ENCODE data around the gene GLP1R. TPM values are rescaled to one million over a fixed set of nuclear protein-coding genes. Genes with fewer than 3 reads are reported as not detected.

Gene GLP1R
- total RNA-seq, 1 experiment from 2014 or later: not detected

- TF ChIP-seq EZH2 (IDR thresholded peaks at IDR 0.05; ENCODE audit: borderline replicate concordance, low read depth, low read length, poor library complexity, severe bottlenecking) (no peak), CTCF (conservative IDR thresholded peaks at IDR 0.05; ENCODE audit: low read depth, low read length) (no peak)
- H3K27me3 ChIP-seq (replicated peaks; ENCODE audit: insufficient read depth, low read depth, low read length, poor library complexity): peaks cover 33% of the 10 kb centered on the region
- no peaks in the 10 kb centered on the region for H3K4me1 ChIP-seq (ENCODE audit: insufficient read depth, low read length, poor library complexity, severe bottlenecking)
- no peak overlapping the region for H3K27ac ChIP-seq (ENCODE audit: low read depth, low read length, poor library complexity, severe bottlenecking)
- H3K4me3 ChIP-seq (ENCODE audit: low read depth, low read length, poor library complexity, severe bottlenecking): no peak overlapping the region
- CTCF ChIA-PET: no interaction called here
- POLR2A ChIA-PET (ENCODE audit: low non-redundant PET): interaction anchor here (0.6 kb wide), 1 partner anchor 9 kb away, joined by 3 read pairs; no protein-coding TSS in a partner anchor
- H3K36me3 ChIP-seq (ENCODE audit: insufficient read depth, low read length, poor library complexity, severe bottlenecking): no peaks in the 10 kb centered on the region
- BruUV-seq (replicated peaks): no TSS peak
- no peak for DNase-seq (ENCODE audit: low spot score)
- intact Hi-C loops (cut with micrococcal nuclease; ENCODE audit: unreplicated experiment): no loop called here
- H3K9me3 ChIP-seq (ENCODE audit: low read depth, low read length, poor library complexity, severe bottlenecking): no peaks in the 10 kb centered on the region
These were observed 4.5 kb downstream of the GLP1R start for GRCh38 chr6:39053016-39053624.

GRCh38 chr6:39053854-39054576 is 5.4 kb downstream of the GLP1R start:
- DNase-seq (ENCODE audit: low spot score): no peak

GRCh38 chr6:39054577-39055142 is 6.1 kb downstream of the GLP1R start:
- H3K4me1 ChIP-seq (ENCODE audit: insufficient read depth, low read length, poor library complexity, severe bottlenecking): no peaks in the 10 kb centered on the region
- H3K9me3 ChIP-seq (ENCODE audit: low read depth, low read length, poor library complexity, severe bottlenecking): no peaks in the 10 kb centered on the region
- DNase-seq (ENCODE audit: low spot score): no peak
- H3K27me3 ChIP-seq (replicated peaks; ENCODE audit: insufficient read depth, low read depth, low read length, poor library complexity): peaks cover 17% of the 10 kb centered on the region
- intact Hi-C loops (cut with micrococcal nuclease; ENCODE audit: unreplicated experiment): no loop called here
- no peak overlapping the region for H3K27ac ChIP-seq (ENCODE audit: low read depth, low read length, poor library complexity, severe bottlenecking)
- BruUV-seq (replicated peaks): no TSS peak
- H3K4me3 ChIP-seq (ENCODE audit: low read depth, low read length, poor library complexity, severe bottlenecking): no peak overlapping the region
- POLR2A ChIA-PET (ENCODE audit: low non-redundant PET): no interaction called here
- CTCF ChIA-PET: no interaction called here
- no peak for TF ChIP-seq CTCF (conservative IDR thresholded peaks at IDR 0.05; ENCODE audit: low read depth, low read length)
- TF ChIP-seq EZH2 (IDR thresholded peaks at IDR 0.05; ENCODE audit: borderline replicate concordance, low read depth, low read length, poor library complexity, severe bottlenecking): no peak
- no peaks in the 10 kb centered on the region for H3K36me3 ChIP-seq (ENCODE audit: insufficient read depth, low read length, poor library complexity, severe bottlenecking)

More at GRCh38 chr6:39053854-39054576, 5.4 kb downstream of the GLP1R start:
- BruUV-seq (replicated peaks): no TSS peak
- intact Hi-C loops (cut with micrococcal nuclease; ENCODE audit: unreplicated experiment): no loop called here
- H3K27me3 ChIP-seq (replicated peaks; ENCODE audit: insufficient read depth, low read depth, low read length, poor library complexity): peaks cover 24% of the 10 kb centered on the region
- H3K36me3 ChIP-seq (ENCODE audit: insufficient read depth, low read length, poor library complexity, severe bottlenecking): no peaks in the 10 kb centered on the region
- H3K9me3 ChIP-seq (ENCODE audit: low read depth, low read length, poor library complexity, severe bottlenecking): no peaks in the 10 kb centered on the region
- H3K4me3 ChIP-seq (ENCODE audit: low read depth, low read length, poor library complexity, severe bottlenecking): no peak overlapping the region
- ChIA-PET CTCF (no interaction called here), POLR2A (ENCODE audit: low non-redundant PET) (no interaction called here)
- H3K27ac ChIP-seq (ENCODE audit: low read depth, low read length, poor library complexity, severe bottlenecking): no peak overlapping the region
- no peaks in the 10 kb centered on the region for H3K4me1 ChIP-seq (ENCODE audit: insufficient read depth, low read length, poor library complexity, severe bottlenecking)
- TF ChIP-seq EZH2 (IDR thresholded peaks at IDR 0.05; ENCODE audit: borderline replicate concordance, low read depth, low read length, poor library complexity, severe bottlenecking) (no peak), CTCF (conservative IDR thresholded peaks at IDR 0.05; ENCODE audit: low read depth, low read length) (no peak)
